Sigmoid colon (tissue), 7 donors: ENCODE results near the gene TOP3A. TPM values are rescaled to one million over a fixed set of nuclear protein-coding genes. Genes with fewer than 3 reads are reported as not detected.

Experiments
- DNase-seq: peaks from one replicate; pipeline ENCODE4 v3.0.0-alpha.2; 2019
- H3K27ac ChIP-seq, 4 donors: fragments of 200-600 bp; sonication (generic); one replicate each; pipeline ENCODE4 v1.5.1; 2016 to 2019; ENCODE audit warnings: mild to moderate bottlenecking in 1 of 4
- H3K27me3 ChIP-seq, 3 donors: fragments of 200-600 bp; sonication (generic); one replicate each; pipeline ENCODE4 v1.5.1; 2019; ENCODE audit warnings: mild to moderate bottlenecking in 1 of 3
- H3K36me3 ChIP-seq, 4 donors: fragments of 200-600 bp; sonication (generic); one replicate each; pipeline ENCODE4 v1.5.1; 2016 to 2019
- H3K4me1 ChIP-seq, 4 donors: fragments of 200-600 bp; sonication (generic); one replicate each; pipeline ENCODE4 v1.5.1; 2017 to 2019
- H3K4me3 ChIP-seq, 4 donors: fragments of 200-600 bp; sonication (generic); one replicate each; pipeline ENCODE4 v1.5.1; 2017 to 2019; ENCODE audit warnings: mild to moderate bottlenecking in 2 of 4, moderate library complexity in 1 of 4
- H3K9me3 ChIP-seq, 4 donors: fragments of 200-600 bp in 3 of 4; sonication (generic) in 3 of 4; one replicate each; pipeline versions ENCODE4 v1.5.1 to v1.6.1; 2013 to 2019
- CTCF ChIP-seq, 4 experiments: fragments of 450-650 bp in 3 of 4; fragments of 200-600 bp in 1 of 4; IDR thresholded peaks; one replicate each; pipeline ENCODE4 v1.5.1; 2016 to 2019; ENCODE audit warnings: antibody characterized with exemption in 4 of 4, mild to moderate bottlenecking in 3 of 4, moderate library complexity in 2 of 4
- EP300 ChIP-seq, 4 donors: sonication (generic); formaldehyde crosslinking; IDR thresholded peaks; one replicate each; pipeline ENCODE4 v1.6.1; 2017; ENCODE audit warnings: antibody characterized with exemption in 4 of 4
- POLR2A ChIP-seq, 2 donors: fragments of 450-650 bp; IDR thresholded peaks; one replicate each; pipeline ENCODE4 v1.6.1; 2016; ENCODE audit warnings: antibody characterized with exemption in 2 of 2, mild to moderate bottlenecking in 2 of 2, moderate library complexity in 2 of 2
- POLR2AphosphoS5 ChIP-seq, 4 donors: sonication (generic); formaldehyde crosslinking; IDR thresholded peaks; one replicate each; pipeline ENCODE4 v1.6.1; 2017; ENCODE audit warnings: antibody characterized with exemption in 4 of 4
- WGBS, 2 donors: extraction: QIAGEN DNeasy Blood & Tissue Kit; methylation state at CpG; one replicate each; pipeline ENCODE4 v1.1.7; 2013; 5-methylcytosine and 5-hydroxymethylcytosine counted together
- intact Hi-C: fragments of 100-400 bp; cut with DNase I; formaldehyde crosslinking; loops from one replicate; pipeline ENCODE4 v1.15.1; 2023
- polyA plus RNA-seq, 3 donors: library from polyadenylated mRNA; stranded (reverse); fragments of 200-250 nt; gene quantifications; one replicate each; pipeline ENCODE4 v1.2.3, GENCODE V29; 2013
- total RNA-seq, 4 donors: library from RNA; depleted of rRNA; stranded (reverse); fragments of >200 nt; gene quantifications; one replicate each; pipeline ENCODE4 v1.1.0, GENCODE V29; 2016
- donor health status: healthy with polysubstance abuse.
- donor health status: Bipolar disorder and iron deficiency.
- donor health status: healthy.

Gene TOP3A
- total and polyA plus RNA-seq, 7 donors, result 5.4 to 42.4 (median 22.1) TPM

- Histone ChIP-seq H3K36me3 (peaks cover 36 to 97% (median 88%) of the 10 kb centered on the region in 4 donors), H3K4me3 (no peak overlapping the region), H3K27ac (no peak overlapping the region), H3K27me3 (no peaks in the 10 kb centered on the region), H3K4me1 (peaks cover 0 to 13% (median 5%) of the 10 kb centered on the region in 4 donors), H3K9me3 (no peaks in the 10 kb centered on the region)
- TF ChIP-seq EP300 (IDR thresholded peaks at IDR 0.05) (no peak), CTCF (IDR thresholded peaks at IDR 0.05) (no peak), POLR2AphosphoS5 (IDR thresholded peaks at IDR 0.05) (no peak), POLR2A (IDR thresholded peaks at IDR 0.05) (no peak)
- WGBS, 2 donors, result 90 to 96% methylated on average over 14 of the region's 14 CpGs
- intact Hi-C loops, result no loop called here
- DNase-seq, result no peak
These were observed 64.1 kb downstream of the TOP3A start for GRCh38 chr17:18250708-18251107.

GRCh38 chr17:18250259-18250658 is 64.5 kb downstream of the TOP3A start:
- WGBS, 2 donors, result 28 to 79% methylated on average over 9 of the region's 9 CpGs
- DNase-seq, result no peak

GRCh38 chr17:18248811-18249210 is 66.0 kb downstream of the TOP3A start:
- Histone ChIP-seq H3K27ac (peak overlapping the region in 3 of 4 donors; percentile 5 to 63 (median 36)), H3K36me3 (peaks cover 37 to 95% (median 81%) of the 10 kb centered on the region in 4 donors), H3K4me1 (peaks cover 0 to 13% (median 5%) of the 10 kb centered on the region in 4 donors), H3K4me3 (no peak overlapping the region), H3K27me3 (no peaks in the 10 kb centered on the region), H3K9me3 (no peaks in the 10 kb centered on the region)
- TF ChIP-seq POLR2AphosphoS5 (IDR thresholded peaks at IDR 0.05) (no peak), CTCF (IDR thresholded peaks at IDR 0.05) (no peak), EP300 (IDR thresholded peaks at IDR 0.05) (no peak), POLR2A (IDR thresholded peaks at IDR 0.05) (no peak)
- intact Hi-C loops, result no loop called here
- 94% methylated on average over 7 of the region's 7 CpGs for WGBS, 2 donors
- no peak for DNase-seq

More at GRCh38 chr17:18250259-18250658, 64.5 kb downstream of the TOP3A start:
- Histone ChIP-seq H3K27ac (no peak overlapping the region), H3K36me3 (peaks cover 37 to 97% (median 88%) of the 10 kb centered on the region in 4 donors), H3K9me3 (no peaks in the 10 kb centered on the region), H3K4me3 (no peak overlapping the region), H3K4me1 (peaks cover 0 to 13% (median 5%) of the 10 kb centered on the region in 4 donors), H3K27me3 (no peaks in the 10 kb centered on the region)
- TF ChIP-seq POLR2AphosphoS5 (IDR thresholded peaks at IDR 0.05) (no peak), CTCF (IDR thresholded peaks at IDR 0.05) (no peak), EP300 (IDR thresholded peaks at IDR 0.05) (no peak), POLR2A (IDR thresholded peaks at IDR 0.05) (no peak)
- intact Hi-C loops, result no loop called here

- WGBS, 2 donors, result 27 to 36% methylated on average over 9 of the region's 9 CpGs
- H3K4me3 ChIP-seq, result no peak overlapping the region
- H3K4me1 ChIP-seq, result peaks cover 0 to 13% (median 5%) of the 10 kb centered on the region in 4 donors
- intact Hi-C loops, result no loop called here
- H3K27me3 ChIP-seq, result no peaks in the 10 kb centered on the region
- no peaks in the 10 kb centered on the region for H3K9me3 ChIP-seq
- peak overlapping the region in 3 of 4 donors; percentile 5 to 63 (median 36) for H3K27ac ChIP-seq
- H3K36me3 ChIP-seq, result peaks cover 35 to 95% (median 76%) of the 10 kb centered on the region in 4 donors
- TF ChIP-seq POLR2AphosphoS5 (IDR thresholded peaks at IDR 0.05) (peak in 1 of 4 donors; percentile 38), CTCF (IDR thresholded peaks at IDR 0.05) (peak; percentile 19 to 54 (median 46)), POLR2A (IDR thresholded peaks at IDR 0.05) (no peak), EP300 (IDR thresholded peaks at IDR 0.05) (no peak)
- peak; percentile 81 for DNase-seq
These were observed 66.5 kb downstream of the TOP3A start for GRCh38 chr17:18248300-18248731.

- peak overlapping the region in 2 of 4 donors; percentile 36 to 63 for H3K27ac ChIP-seq
- no peak overlapping the region for H3K4me3 ChIP-seq
- intact Hi-C loops, result no loop called here
- no peak for TF ChIP-seq POLR2A (IDR thresholded peaks at IDR 0.05)
- no peak for TF ChIP-seq POLR2AphosphoS5 (IDR thresholded peaks at IDR 0.05)
- TF ChIP-seq CTCF (IDR thresholded peaks at IDR 0.05), result no peak
- no peak for TF ChIP-seq EP300 (IDR thresholded peaks at IDR 0.05)
- H3K36me3 ChIP-seq, result peaks cover 29 to 92% (median 69%) of the 10 kb centered on the region in 4 donors
- no peak for DNase-seq
- no peaks in the 10 kb centered on the region for H3K27me3 ChIP-seq
- 65 to 90% methylated on average over 30 of the region's 30 CpGs for WGBS, 2 donors
- no peaks in the 10 kb centered on the region for H3K9me3 ChIP-seq
- H3K4me1 ChIP-seq, result peaks cover 0 to 13% (median 5%) of the 10 kb centered on the region in 4 donors
These were observed 67.2 kb downstream of the TOP3A start for GRCh38 chr17:18247613-18248001.
